ENCODE data around the gene CAMKMT.

The CAMKMT gene

GRCh38 chr2:44433895-44434294 lies 72.1 kb downstream of the CAMKMT start:
- Histone ChIP-seq H2AFZ (ENCODE audit: low read length) (peak overlapping the region; percentile 17), H4K91ac (ENCODE audit: low read depth, low read length, poor library complexity) (no peak overlapping the region), H3K9me3 (replicated peaks in 1 of 2; ENCODE audit: control insufficient read depth in 2 of 2, insufficient read depth in 1 of 2, low read depth in 1 of 2, low read length in 2 of 2) (no peaks in the 10 kb centered on the region), H3K18ac (ENCODE audit: low read length) (no peak overlapping the region), H2BK15ac (ENCODE audit: low read length) (no peak overlapping the region), H3K36me3 (replicated peaks in 1 of 2; ENCODE audit: control insufficient read depth in 2 of 2, insufficient read depth in 2 of 2, low read length in 2 of 2) (no peaks in the 10 kb centered on the region), H3K14ac (ENCODE audit: low read length) (no peak overlapping the region), H2AK5ac (ENCODE audit: low read depth, low read length) (no peak overlapping the region), H2BK12ac (ENCODE audit: low read length) (no peak overlapping the region), H2BK5ac (ENCODE audit: low read length) (no peak overlapping the region), H3K27ac (replicated peaks; ENCODE audit: low read length) (no peak overlapping the region), H3K4me2 (ENCODE audit: insufficient read depth, low read length, poor library complexity, severe bottlenecking) (no peak overlapping the region), H3K79me1 (ENCODE audit: low read depth, low read length) (no peaks in the 10 kb centered on the region), H3K4ac (ENCODE audit: low read length) (no peak overlapping the region), H3K4me1 (ENCODE audit: control insufficient read depth in 2 of 2, insufficient read depth in 1 of 2, low read depth in 1 of 2, low read length in 2 of 2) (peaks cover 14 to 15% of the 10 kb centered on the region in 2 donors), H3K4me3 (ENCODE audit: low read length in 2 of 2) (no peak overlapping the region), H4K8ac (ENCODE audit: low read depth, low read length) (no peak overlapping the region), H3K23ac (ENCODE audit: low read depth, low read length, poor library complexity) (no peak overlapping the region), H3K27me3 (ENCODE audit: control insufficient read depth in 3 of 3, insufficient read depth in 3 of 3, low read depth in 1 of 3, low read length in 3 of 3) (no peaks in the 10 kb centered on the region), H2BK120ac (ENCODE audit: low read depth, low read length) (no peak overlapping the region), H3K9ac (ENCODE audit: low read depth, low read length, poor library complexity) (no peak overlapping the region)
- no CpG with 5 or more reads among the region's 4 CpGs for WGBS, 2 donors (ENCODE audit: extremely low coverage in 2 of 2, insufficient read length in 2 of 2, insufficient replicate concordance in 1 of 2)
- peak; percentile 17 for DNase-seq (ENCODE audit: low spot score)

GRCh38 chr2:44441200-44441599 lies 79.5 kb downstream of the CAMKMT start:
- Histone ChIP-seq H4K8ac (ENCODE audit: low read depth, low read length) (no peak overlapping the region), H3K4me3 (ENCODE audit: low read length in 2 of 2) (no peak overlapping the region), H3K4ac (ENCODE audit: low read length) (no peak overlapping the region), H3K27me3 (ENCODE audit: control insufficient read depth in 3 of 3, insufficient read depth in 3 of 3, low read depth in 1 of 3, low read length in 3 of 3) (no peaks in the 10 kb centered on the region), H3K23ac (ENCODE audit: low read depth, low read length, poor library complexity) (no peak overlapping the region), H2AK5ac (ENCODE audit: low read depth, low read length) (no peak overlapping the region), H3K9ac (ENCODE audit: low read depth, low read length, poor library complexity) (no peak overlapping the region), H3K4me2 (ENCODE audit: insufficient read depth, low read length, poor library complexity, severe bottlenecking) (no peak overlapping the region), H3K79me1 (ENCODE audit: low read depth, low read length) (no peaks in the 10 kb centered on the region), H3K27ac (replicated peaks; ENCODE audit: low read length) (no peak overlapping the region), H2BK12ac (ENCODE audit: low read length) (no peak overlapping the region), H2BK120ac (ENCODE audit: low read depth, low read length) (no peak overlapping the region), H4K91ac (ENCODE audit: low read depth, low read length, poor library complexity) (no peak overlapping the region), H2AFZ (ENCODE audit: low read length) (no peak overlapping the region), H3K14ac (ENCODE audit: low read length) (no peak overlapping the region), H3K4me1 (ENCODE audit: control insufficient read depth in 2 of 2, insufficient read depth in 1 of 2, low read depth in 1 of 2, low read length in 2 of 2) (peaks cover 0 to 7% of the 10 kb centered on the region in 2 donors), H2BK15ac (ENCODE audit: low read length) (no peak overlapping the region), H3K9me3 (replicated peaks in 1 of 2; ENCODE audit: control insufficient read depth in 2 of 2, insufficient read depth in 1 of 2, low read depth in 1 of 2, low read length in 2 of 2) (peaks cover 2 to 8% of the 10 kb centered on the region in 2 donors), H3K36me3 (replicated peaks in 1 of 2; ENCODE audit: control insufficient read depth in 2 of 2, insufficient read depth in 2 of 2, low read length in 2 of 2) (no peaks in the 10 kb centered on the region), H2BK5ac (ENCODE audit: low read length) (no peak overlapping the region), H3K18ac (ENCODE audit: low read length) (no peak overlapping the region)
- no peak for DNase-seq (ENCODE audit: low spot score)
- WGBS, 2 donors (ENCODE audit: extremely low coverage in 2 of 2, insufficient read length in 2 of 2, insufficient replicate concordance in 1 of 2): no CpG with 5 or more reads among the region's 4 CpGs

- no peak overlapping the region for H3K4me2 ChIP-seq (ENCODE audit: insufficient read depth, low read length, poor library complexity, severe bottlenecking)
- no peaks in the 10 kb centered on the region for H3K36me3 ChIP-seq (replicated peaks in 1 of 2; ENCODE audit: control insufficient read depth in 2 of 2, insufficient read depth in 2 of 2, low read length in 2 of 2)
- peaks cover 2 to 8% of the 10 kb centered on the region in 2 donors for H3K9me3 ChIP-seq (replicated peaks in 1 of 2; ENCODE audit: control insufficient read depth in 2 of 2, insufficient read depth in 1 of 2, low read depth in 1 of 2, low read length in 2 of 2)
- no CpG with 5 or more reads among the region's 1 CpG for WGBS, 2 donors (ENCODE audit: extremely low coverage in 2 of 2, insufficient read length in 2 of 2, insufficient replicate concordance in 1 of 2)
- no peak overlapping the region for H2AK5ac ChIP-seq (ENCODE audit: low read depth, low read length)
- H2BK120ac ChIP-seq (ENCODE audit: low read depth, low read length): no peak overlapping the region
- H3K23ac ChIP-seq (ENCODE audit: low read depth, low read length, poor library complexity): no peak overlapping the region
- no peaks in the 10 kb centered on the region for H3K27me3 ChIP-seq (ENCODE audit: control insufficient read depth in 3 of 3, insufficient read depth in 3 of 3, low read depth in 1 of 3, low read length in 3 of 3)
- H2BK12ac ChIP-seq (ENCODE audit: low read length): no peak overlapping the region
- peaks cover 0 to 7% of the 10 kb centered on the region in 2 donors for H3K4me1 ChIP-seq (ENCODE audit: control insufficient read depth in 2 of 2, insufficient read depth in 1 of 2, low read depth in 1 of 2, low read length in 2 of 2)
- no peak overlapping the region for H3K18ac ChIP-seq (ENCODE audit: low read length)
- H4K8ac ChIP-seq (ENCODE audit: low read depth, low read length): no peak overlapping the region
- H2AFZ ChIP-seq (ENCODE audit: low read length): no peak overlapping the region
- no peak for DNase-seq (ENCODE audit: low spot score)
- H3K27ac ChIP-seq (replicated peaks; ENCODE audit: low read length): no peak overlapping the region
- H3K14ac ChIP-seq (ENCODE audit: low read length): no peak overlapping the region
- no peak overlapping the region for H4K91ac ChIP-seq (ENCODE audit: low read depth, low read length, poor library complexity)
- H3K4ac ChIP-seq (ENCODE audit: low read length): no peak overlapping the region
- no peaks in the 10 kb centered on the region for H3K79me1 ChIP-seq (ENCODE audit: low read depth, low read length)
- no peak overlapping the region for H2BK15ac ChIP-seq (ENCODE audit: low read length)
- no peak overlapping the region for H3K4me3 ChIP-seq (ENCODE audit: low read length in 2 of 2)
- no peak overlapping the region for H3K9ac ChIP-seq (ENCODE audit: low read depth, low read length, poor library complexity)
- H2BK5ac ChIP-seq (ENCODE audit: low read length): no peak overlapping the region
Measured at GRCh38 chr2:44442019-44442418, 80.3 kb downstream of the CAMKMT start.

- Histone ChIP-seq H2BK120ac (ENCODE audit: low read depth, low read length) (no peak overlapping the region), H3K4me3 (ENCODE audit: low read length in 2 of 2) (no peak overlapping the region), H2BK12ac (ENCODE audit: low read length) (no peak overlapping the region), H3K4ac (ENCODE audit: low read length) (no peak overlapping the region), H2AK5ac (ENCODE audit: low read depth, low read length) (no peak overlapping the region), H4K91ac (ENCODE audit: low read depth, low read length, poor library complexity) (no peak overlapping the region), H3K14ac (ENCODE audit: low read length) (no peak overlapping the region), H3K4me2 (ENCODE audit: insufficient read depth, low read length, poor library complexity, severe bottlenecking) (no peak overlapping the region), H3K27ac (replicated peaks; ENCODE audit: low read length) (no peak overlapping the region), H3K36me3 (replicated peaks in 1 of 2; ENCODE audit: control insufficient read depth in 2 of 2, insufficient read depth in 2 of 2, low read length in 2 of 2) (no peaks in the 10 kb centered on the region), H3K9me3 (replicated peaks in 1 of 2; ENCODE audit: control insufficient read depth in 2 of 2, insufficient read depth in 1 of 2, low read depth in 1 of 2, low read length in 2 of 2) (peaks cover 2 to 8% of the 10 kb centered on the region in 2 donors), H3K79me1 (ENCODE audit: low read depth, low read length) (no peaks in the 10 kb centered on the region), H3K9ac (ENCODE audit: low read depth, low read length, poor library complexity) (no peak overlapping the region), H3K4me1 (ENCODE audit: control insufficient read depth in 2 of 2, insufficient read depth in 1 of 2, low read depth in 1 of 2, low read length in 2 of 2) (peaks cover 0 to 7% of the 10 kb centered on the region in 2 donors), H2AFZ (ENCODE audit: low read length) (no peak overlapping the region), H2BK5ac (ENCODE audit: low read length) (no peak overlapping the region), H3K23ac (ENCODE audit: low read depth, low read length, poor library complexity) (no peak overlapping the region), H3K27me3 (ENCODE audit: control insufficient read depth in 3 of 3, insufficient read depth in 3 of 3, low read depth in 1 of 3, low read length in 3 of 3) (no peaks in the 10 kb centered on the region), H2BK15ac (ENCODE audit: low read length) (no peak overlapping the region), H4K8ac (ENCODE audit: low read depth, low read length) (no peak overlapping the region), H3K18ac (ENCODE audit: low read length) (no peak overlapping the region)
- no CpG with 5 or more reads among the region's 2 CpGs for WGBS, 2 donors (ENCODE audit: extremely low coverage in 2 of 2, insufficient read length in 2 of 2, insufficient replicate concordance in 1 of 2)
- no peak for DNase-seq (ENCODE audit: low spot score)
Measured at GRCh38 chr2:44443517-44443916, 81.8 kb downstream of the CAMKMT start.
